CD14-positive monocyte (primary cell): Measurements from ENCODE around the gene C10orf71. TPM values are rescaled to one million over a fixed set of nuclear protein-coding genes. Genes with fewer than 3 reads are reported as not detected.

Experiments used
- DNase-seq, 3 donors: peaks; one replicate each; pipeline ENCODE4 v3.0.0-alpha.2; 2011 to 2022
- H2AFZ ChIP-seq: 2 replicates; pipeline ENCODE4 v1.6.0; 2012; ENCODE audit warnings: mild to moderate bottlenecking, low read depth, low read length, inconsistent platforms; ENCODE audit not compliant: insufficient read depth, poor library complexity, severe bottlenecking
- H3K27ac ChIP-seq, 2 donors: 1 replicate in 1 of 2; 2 replicates in 1 of 2; pipeline ENCODE4 v1.5.1; 2012 to 2013; ENCODE audit warnings: low read length in 2 of 2, control low read depth in 1 of 2, inconsistent platforms in 1 of 2, low read depth in 1 of 2, mild to moderate bottlenecking in 1 of 2
- H3K27me3 ChIP-seq, 2 donors: one replicate each; pipeline versions ENCODE4 v1.6.0 to v1.6.1; 2011 to 2013; ENCODE audit warnings: low read length in 2 of 2; ENCODE audit not compliant: control insufficient read depth in 2 of 2, insufficient read depth in 2 of 2
- H3K36me3 ChIP-seq, 2 donors: replicated peaks in 1 of 2; 1 replicate in 1 of 2; 2 replicates in 1 of 2; pipeline versions ENCODE4 v1.5.1 to v1.6.1; 2012 to 2013; ENCODE audit warnings: low read length in 2 of 2, control low read depth in 1 of 2, inconsistent platforms in 1 of 2, mild to moderate bottlenecking in 1 of 2; ENCODE audit not compliant: insufficient read depth in 2 of 2, control insufficient read depth in 1 of 2
- H3K4me1 ChIP-seq, 2 donors: 1 replicate in 1 of 2; 2 replicates in 1 of 2; pipeline versions ENCODE4 v1.5.1 to v1.6.1; 2012 to 2013; ENCODE audit warnings: low read length in 2 of 2, control low read depth in 1 of 2, inconsistent platforms in 1 of 2, mild to moderate bottlenecking in 1 of 2, moderate library complexity in 1 of 2; ENCODE audit not compliant: insufficient read depth in 2 of 2, control insufficient read depth in 1 of 2
- H3K4me2 ChIP-seq: replicated peaks from 2 replicates; pipeline ENCODE3; 2012; ENCODE audit warnings: low read length, moderate library complexity, mild to moderate bottlenecking; ENCODE audit not compliant: poor library complexity, severe bottlenecking; ENCODE audit errors: extremely low read depth
- H3K4me3 ChIP-seq, 3 experiments: fragments of 200-600 bp in 1 of 3; sonication (generic) in 1 of 3; replicated peaks in 1 of 3; 1 replicate in 2 of 3; 2 replicates in 1 of 3; pipeline ENCODE4 v1.5.1; 2011 to 2013; ENCODE audit warnings: low read length in 3 of 3, mild to moderate bottlenecking in 3 of 3, control low read depth in 2 of 3, low read depth in 2 of 3, inconsistent platforms in 1 of 3, moderate library complexity in 1 of 3
- H3K79me2 ChIP-seq: 2 replicates; pipeline ENCODE4 v1.6.0; 2012; ENCODE audit warnings: mild to moderate bottlenecking, control low read depth, inconsistent platforms, low read length, moderate library complexity; ENCODE audit not compliant: insufficient read depth
- H3K9ac ChIP-seq: 2 replicates; pipeline ENCODE4 v1.6.0; 2017; ENCODE audit warnings: low read length, mild to moderate bottlenecking; ENCODE audit not compliant: insufficient read depth, poor library complexity, severe bottlenecking
- H3K9me3 ChIP-seq, 2 donors: replicated peaks in 1 of 2; 1 replicate in 1 of 2; 2 replicates in 1 of 2; pipeline versions ENCODE4 v1.5.1 to v1.6.1; 2012 to 2013; ENCODE audit warnings: low read length in 2 of 2, control low read depth in 1 of 2; ENCODE audit not compliant: control insufficient read depth in 1 of 2, insufficient read depth in 1 of 2
- H4K20me1 ChIP-seq: 2 replicates; pipeline ENCODE4 v1.6.0; 2012; ENCODE audit warnings: mild to moderate bottlenecking, low read length, control low read depth, moderate library complexity; ENCODE audit not compliant: insufficient read depth
- H3K27ac Mint-ChIP-seq, 7 donors: one replicate each; pipeline ENCODE4 v1.8.0; 2020; ENCODE audit warnings: mild to moderate bottlenecking in 7 of 7, mixed read lengths in 7 of 7, moderate library complexity in 6 of 7, inconsistent platforms in 2 of 7
- H3K27me3 Mint-ChIP-seq, 3 donors: one replicate each; pipeline ENCODE4 v1.8.0; 2021 to 2022; ENCODE audit warnings: low read depth in 3 of 3, mild to moderate bottlenecking in 3 of 3, mixed read lengths in 3 of 3, moderate library complexity in 3 of 3, inconsistent platforms in 1 of 3
- H3K36me3 Mint-ChIP-seq, 2 donors: one replicate each; pipeline ENCODE4 v1.8.0; 2020; ENCODE audit warnings: mixed read lengths in 2 of 2, inconsistent platforms in 1 of 2, mild to moderate bottlenecking in 1 of 2
- H3K4me1 Mint-ChIP-seq: one replicate; pipeline ENCODE4 v1.8.0; 2020; ENCODE audit warnings: mild to moderate bottlenecking, mixed read lengths
- H3K4me3 Mint-ChIP-seq, 2 donors: one replicate each; pipeline ENCODE4 v1.8.0; 2020; ENCODE audit warnings: mild to moderate bottlenecking in 2 of 2, mixed read lengths in 2 of 2, moderate library complexity in 1 of 2
- H3K9me3 Mint-ChIP-seq, 7 donors: one replicate each; pipeline ENCODE4 v1.8.0; 2020 to 2022; ENCODE audit warnings: mixed read lengths in 7 of 7, mild to moderate bottlenecking in 6 of 7, moderate library complexity in 6 of 7, inconsistent platforms in 2 of 7
- CTCF ChIP-seq: fragments of 200-600 bp; IDR thresholded peaks from one replicate; pipeline ENCODE4 v1.8.0; 2022; ENCODE audit warnings: antibody characterized with exemption, mild to moderate bottlenecking
- WGBS: methylation state at CpG from one replicate; pipeline ENCODE4 v1.1.5; 2013; ENCODE audit warnings: missing lambda C conversion rate; ENCODE audit not compliant: insufficient coverage; 5-methylcytosine and 5-hydroxymethylcytosine counted together
- intact Hi-C, 2 donors: fragments of 100-400 bp; cut with micrococcal nuclease; formaldehyde crosslinking; loops; one replicate each; pipeline versions ENCODE4 v1.15.0 to v1.15.1; 2023
- polyA plus RNA-seq, 3 donors: library from polyadenylated mRNA; depleted of rRNA in 1 of 3; unstranded in 2 of 3; stranded (reverse) in 1 of 3; fragments of 300-500 nt in 2 of 3; fragments of >200 nt in 1 of 3; fragmentation: Illumina TruSeq in 2 of 3; gene quantifications; 1 replicate in 2 of 3; 2 replicates in 1 of 3; pipeline ENCODE4 v1.2.3, GENCODE V29; 2012 to 2021

The C10orf71 gene
- polyA plus RNA-seq, 3 donors: not detected

DNA sequence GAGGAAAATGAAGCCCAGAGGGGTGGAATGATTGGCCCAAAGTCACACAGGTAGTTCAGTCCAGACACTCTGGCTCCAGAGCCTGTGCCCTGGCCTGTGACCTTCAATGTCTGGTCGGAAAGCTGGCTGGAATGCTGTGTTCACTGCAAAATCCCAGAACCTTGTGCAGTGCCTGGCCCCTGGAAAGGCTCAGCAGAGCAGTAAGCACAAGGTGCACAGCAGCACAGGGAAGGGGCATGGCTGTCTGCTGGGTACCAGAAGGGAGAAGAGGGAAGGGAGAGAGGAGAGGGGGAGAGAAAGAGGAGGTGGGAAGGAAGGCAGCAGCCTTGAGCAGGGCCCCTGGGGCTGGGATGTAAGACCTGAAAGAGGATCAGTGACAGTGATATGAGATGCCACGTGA, 28.4 kb upstream of the C10orf71 start:
- H3K27me3 Mint-ChIP-seq: peaks cover under 1 to 12% (median 7%) of the 10 kb centered on the region in 3 donors
- WGBS: 95% methylated on average over 2 of the region's 2 CpGs

GRCh38 chr10:49271346-49271745, 27.6 kb upstream of the C10orf71 start:
- Histone ChIP-seq H3K9ac (no peak overlapping the region), H2AFZ (no peak overlapping the region), H3K9me3 (peaks cover 4% of the 10 kb centered on the region in 2 donors), H3K4me1 (peaks cover 17 to 19% of the 10 kb centered on the region in 2 donors), H3K27me3 (no peaks in the 10 kb centered on the region), H3K4me3 (no peak overlapping the region), H3K27ac (no peak overlapping the region), H4K20me1 (no peaks in the 10 kb centered on the region), H3K36me3 (no peaks in the 10 kb centered on the region), H3K79me2 (no peaks in the 10 kb centered on the region), H3K4me2 (no peak overlapping the region)
- Mint-ChIP-seq H3K4me3 (no peak overlapping the region), H3K4me1 (peaks cover 19% of the 10 kb centered on the region), H3K27ac (no peak overlapping the region), H3K9me3 (peaks cover 1 to 17% (median 9%) of the 10 kb centered on the region in 7 donors), H3K27me3 (peaks cover 3 to 12% (median 5%) of the 10 kb centered on the region in 3 donors), H3K36me3 (no peaks in the 10 kb centered on the region)
- WGBS: 86% methylated on average over 9 of the region's 11 CpGs
- no peak for DNase-seq
- intact Hi-C loops: loop anchor here in 1 of 2 donors (5.0 kb wide), 1 partner anchor 36 kb away; no protein-coding TSS in a partner anchor
- no peak for TF ChIP-seq CTCF

More for the DNA sequence above, 28.4 kb upstream of the C10orf71 start:
- Histone ChIP-seq H3K27ac (no peak overlapping the region), H3K27me3 (no peaks in the 10 kb centered on the region), H3K36me3 (no peaks in the 10 kb centered on the region), H3K4me3 (no peak overlapping the region), H3K9me3 (peaks cover 4 to 12% of the 10 kb centered on the region in 2 donors), H2AFZ (no peak overlapping the region), H3K4me1 (peaks cover 17 to 19% of the 10 kb centered on the region in 2 donors), H3K9ac (no peak overlapping the region), H3K4me2 (no peak overlapping the region), H3K79me2 (no peaks in the 10 kb centered on the region), H4K20me1 (no peaks in the 10 kb centered on the region)
- no peak for DNase-seq
- peaks cover 9 to 25% (median 17%) of the 10 kb centered on the region in 7 donors for H3K9me3 Mint-ChIP-seq
- no peak for TF ChIP-seq CTCF
- intact Hi-C loops: loop anchor here in 1 of 2 donors (5.0 kb wide), 1 partner anchor 37 kb away; no protein-coding TSS in a partner anchor
- H3K4me3 Mint-ChIP-seq: no peak overlapping the region
- H3K36me3 Mint-ChIP-seq: no peaks in the 10 kb centered on the region
- peak overlapping the region in 1 of 7 donors; percentile 5 for H3K27ac Mint-ChIP-seq
- peaks cover 19% of the 10 kb centered on the region for H3K4me1 Mint-ChIP-seq
